SU-DHL-6 (cell line): ENCODE data around the gene PC.

Experiments
- CTCF ChIP-seq: fragments of 200-600 bp; sonication (generic); IDR thresholded peaks from one replicate; pipeline ENCODE4 v1.5.1; 2017; ENCODE audit warnings: antibody characterized with exemption, mild to moderate bottlenecking, low read length, moderate library complexity; ENCODE audit not compliant: insufficient read depth, poor library complexity, severe bottlenecking
- EZH2phosphoT487 ChIP-seq: fragments of 200-600 bp; sonication (generic), shearing (Covaris generic); conservative IDR thresholded peaks from 2 replicates; pipeline ENCODE4 v1.6.1; 2018; ENCODE audit warnings: mild to moderate bottlenecking, antibody characterized with exemption, low read length, moderate library complexity, mixed read lengths

- no peak for TF ChIP-seq CTCF
- no peak for TF ChIP-seq EZH2phosphoT487
Observed at GRCh38 chr11:66951927-66952337, 6.3 kb downstream of the PC start.
